GM15510 (cell line): ENCODE results near the gene RBSN.

ENCODE experiments used
- POLR2A ChIP-seq: IDR thresholded peaks from 3 replicates; pipeline ENCODE4 v1.6.1; 2011; ENCODE audit warnings: borderline replicate concordance; ENCODE audit not compliant: insufficient read length; ENCODE audit errors: extremely low read depth

RBSN gene

GRCh38 chr3:15066467-15066866 lies 32.5 kb downstream of the RBSN start:
- no peak for TF ChIP-seq POLR2A

GRCh38 chr3:15065550-15066007 lies 33.4 kb downstream of the RBSN start:
- no peak for TF ChIP-seq POLR2A

- peak; percentile 99 for TF ChIP-seq POLR2A
Observed at GRCh38 chr3:15064835-15065549, 34.0 kb downstream of the RBSN start, which contains the start of gene MRPS25. TSS of gene MRPS25 (minus strand) at chr3:15065315. CDS start at chr3:15065194, 121 bp downstream.

- TF ChIP-seq POLR2A = no peak
Observed at GRCh38 chr3:15064299-15064834, 34.6 kb downstream of the RBSN start.

- TF ChIP-seq POLR2A = no peak
Observed at GRCh38 chr3:15063656-15064286, 35.2 kb downstream of the RBSN start.

- no peak for TF ChIP-seq POLR2A
Observed at GRCh38 chr3:15063238-15063637, 35.7 kb downstream of the RBSN start.

- TF ChIP-seq POLR2A = no peak
Observed at GRCh38 chr3:15060029-15060428, 38.9 kb downstream of the RBSN start.

- no peak for TF ChIP-seq POLR2A
Observed at GRCh38 chr3:15056676-15057404, 42.1 kb downstream of the RBSN start.

GRCh38 chr3:15055019-15055557 lies 43.9 kb downstream of the RBSN start:
- no peak for TF ChIP-seq POLR2A

GRCh38 chr3:15053541-15053940 lies 45.4 kb downstream of the RBSN start:
- no peak for TF ChIP-seq POLR2A

- no peak for TF ChIP-seq POLR2A
Observed at GRCh38 chr3:15052335-15053242, 46.4 kb downstream of the RBSN start.

GRCh38 chr3:15051531-15051930 lies 47.4 kb downstream of the RBSN start:
- TF ChIP-seq POLR2A = no peak

- no peak for TF ChIP-seq POLR2A
Observed at GRCh38 chr3:15050405-15051092, 48.4 kb downstream of the RBSN start.
